Vagina (tissue), 2 donors: ENCODE data around the gene NRP2. TPM values are rescaled to one million over a fixed set of nuclear protein-coding genes. Genes with fewer than 3 reads are reported as not detected.
A peak's percentile ranks its signal among the peaks of the same experiment; 100 is the strongest.

Experiments used
- DNase-seq, 2 donors: peaks; one replicate each; pipeline ENCODE4 v3.0.0-alpha.2; 2017; ENCODE audit errors: extremely low spot score in 2 of 2
- H3K27ac ChIP-seq: fragments of 200-600 bp; sonication (generic); one replicate; pipeline ENCODE4 v1.5.1; 2019
- H3K27me3 ChIP-seq: fragments of 200-600 bp; sonication (generic); one replicate; pipeline ENCODE4 v1.5.1; 2019
- H3K36me3 ChIP-seq, 2 donors: fragments of 200-600 bp; sonication (generic); one replicate each; pipeline ENCODE4 v1.5.1; 2017 to 2019
- H3K4me1 ChIP-seq: fragments of 200-600 bp; sonication (generic); one replicate; pipeline ENCODE4 v1.5.1; 2019
- H3K4me3 ChIP-seq, 2 donors: fragments of 200-600 bp; sonication (generic); 1 replicate in 1 of 2; 2 replicates in 1 of 2; pipeline ENCODE4 v1.5.1; 2016 to 2019
- H3K9me3 ChIP-seq: fragments of 200-600 bp; sonication (generic); one replicate; pipeline ENCODE4 v1.5.1; 2019
- POLR2A ChIP-seq, 2 donors: fragments of 450-650 bp; IDR thresholded peaks; one replicate each; pipeline ENCODE4 v1.6.1; 2017; ENCODE audit warnings: antibody characterized with exemption in 2 of 2, mild to moderate bottlenecking in 2 of 2, moderate library complexity in 2 of 2
- POLR2AphosphoS5 ChIP-seq, 2 donors: sonication (generic); formaldehyde crosslinking; IDR thresholded peaks; one replicate each; pipeline ENCODE4 v1.9.0; 2017; ENCODE audit warnings: antibody characterized with exemption in 2 of 2, mild to moderate bottlenecking in 2 of 2, low read depth in 1 of 2; ENCODE audit not compliant: insufficient read depth in 1 of 2
- intact Hi-C: fragments of 100-400 bp; cut with DNase I; formaldehyde crosslinking; loops from one replicate; pipeline ENCODE4 v1.15.1; 2023
- total RNA-seq: library from RNA; depleted of rRNA; stranded (reverse); fragments of >200 nt; gene quantifications from one replicate; pipeline ENCODE4 v1.2.3, GENCODE V29; 2016
- TF ChIP-seq, protein P1 (sequence below), 3 experiments: fragments of 450-650 bp in 2 of 3; fragments of 200-600 bp in 1 of 3; sonication (generic) in 1 of 3; IDR thresholded peaks; one replicate each; pipeline ENCODE4 v1.5.1; 2017 to 2019; ENCODE audit warnings: antibody characterized with exemption in 3 of 3, mild to moderate bottlenecking in 2 of 3, moderate library complexity in 2 of 3

NRP2 gene
- total RNA-seq, 1 donor from 2014 or later, result 65.6 TPM

DNA sequence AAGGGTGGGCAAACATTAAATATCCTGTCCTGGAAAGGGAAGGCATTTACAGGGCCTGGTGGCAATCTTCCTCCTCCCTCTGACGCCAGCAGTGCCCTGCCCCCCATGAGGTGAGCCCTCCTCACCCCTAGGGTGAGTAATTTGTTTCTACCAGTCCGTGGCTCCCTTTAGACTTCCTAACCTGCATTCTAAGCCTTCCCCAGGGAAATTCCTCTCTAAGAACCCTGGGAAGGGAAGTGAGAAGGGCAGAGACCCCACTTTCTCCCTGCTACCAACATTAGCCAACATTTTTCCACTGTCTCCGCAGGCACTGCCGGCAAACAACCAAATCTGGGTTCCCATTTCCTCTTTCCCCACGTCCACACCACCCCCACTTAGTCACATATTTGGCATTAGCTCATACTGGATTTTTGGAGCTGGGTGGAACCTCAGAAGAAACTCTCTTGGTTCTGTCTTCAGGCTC lies 69.3 kb downstream of the NRP2 start:
- DNase-seq, result no peak
- no peak overlapping the region for H3K4me3 ChIP-seq
- intact Hi-C loops, result no loop called here
- no peaks in the 10 kb centered on the region for H3K27me3 ChIP-seq
- peaks cover 0 to 4% of the 10 kb centered on the region in 2 donors for H3K36me3 ChIP-seq
- H3K27ac ChIP-seq, result peak overlapping the region; percentile 9
- peaks cover 49% of the 10 kb centered on the region for H3K4me1 ChIP-seq
- H3K9me3 ChIP-seq, result no peaks in the 10 kb centered on the region
- TF ChIP-seq, protein P1, sequence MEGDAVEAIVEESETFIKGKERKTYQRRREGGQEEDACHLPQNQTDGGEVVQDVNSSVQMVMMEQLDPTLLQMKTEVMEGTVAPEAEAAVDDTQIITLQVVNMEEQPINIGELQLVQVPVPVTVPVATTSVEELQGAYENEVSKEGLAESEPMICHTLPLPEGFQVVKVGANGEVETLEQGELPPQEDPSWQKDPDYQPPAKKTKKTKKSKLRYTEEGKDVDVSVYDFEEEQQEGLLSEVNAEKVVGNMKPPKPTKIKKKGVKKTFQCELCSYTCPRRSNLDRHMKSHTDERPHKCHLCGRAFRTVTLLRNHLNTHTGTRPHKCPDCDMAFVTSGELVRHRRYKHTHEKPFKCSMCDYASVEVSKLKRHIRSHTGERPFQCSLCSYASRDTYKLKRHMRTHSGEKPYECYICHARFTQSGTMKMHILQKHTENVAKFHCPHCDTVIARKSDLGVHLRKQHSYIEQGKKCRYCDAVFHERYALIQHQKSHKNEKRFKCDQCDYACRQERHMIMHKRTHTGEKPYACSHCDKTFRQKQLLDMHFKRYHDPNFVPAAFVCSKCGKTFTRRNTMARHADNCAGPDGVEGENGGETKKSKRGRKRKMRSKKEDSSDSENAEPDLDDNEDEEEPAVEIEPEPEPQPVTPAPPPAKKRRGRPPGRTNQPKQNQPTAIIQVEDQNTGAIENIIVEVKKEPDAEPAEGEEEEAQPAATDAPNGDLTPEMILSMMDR (IDR thresholded peaks at IDR 0.05), result no peak
- no peak for TF ChIP-seq POLR2A (IDR thresholded peaks at IDR 0.05)
- peak in 1 of 2 donors; percentile 24 for TF ChIP-seq POLR2AphosphoS5 (IDR thresholded peaks at IDR 0.05; ENCODE audit: insufficient read depth in 1 of 2, low read depth in 1 of 2)

DNA sequence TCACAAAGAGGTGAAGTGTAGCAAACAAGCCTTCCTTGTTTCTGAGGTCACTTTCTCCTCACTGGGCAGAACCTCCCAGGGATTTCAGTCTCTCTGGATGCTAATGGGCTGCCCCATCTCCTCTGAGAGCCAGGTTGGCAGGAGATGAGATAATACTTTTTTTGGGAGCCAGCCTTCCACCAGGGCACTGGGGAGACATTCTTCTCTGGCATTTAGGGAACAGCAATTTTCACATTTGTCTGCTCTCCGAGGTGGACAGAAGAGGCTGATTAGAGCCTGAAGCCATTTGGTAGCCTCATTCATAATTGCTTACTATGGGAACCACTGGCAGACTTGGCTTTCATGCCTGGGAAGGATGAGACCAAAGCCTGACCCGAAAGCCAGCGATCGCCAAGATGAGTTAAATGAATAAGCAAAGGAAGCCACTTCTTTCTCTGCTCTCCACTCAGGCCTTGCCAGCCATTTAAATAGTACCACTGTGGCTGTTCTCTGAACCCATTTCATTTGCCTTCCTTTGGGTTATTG lies 70.1 kb downstream of the NRP2 start:
- Histone ChIP-seq H3K27ac (no peak overlapping the region), H3K4me3 (no peak overlapping the region), H3K27me3 (no peaks in the 10 kb centered on the region), H3K4me1 (peaks cover 42% of the 10 kb centered on the region), H3K36me3 (no peaks in the 10 kb centered on the region), H3K9me3 (no peaks in the 10 kb centered on the region)
- DNase-seq, result no peak
- intact Hi-C loops, result no loop called here
- TF ChIP-seq, protein P1 (IDR thresholded peaks at IDR 0.05), result no peak
- TF ChIP-seq POLR2A (IDR thresholded peaks at IDR 0.05) (no peak), POLR2AphosphoS5 (IDR thresholded peaks at IDR 0.05; ENCODE audit: insufficient read depth in 1 of 2, low read depth in 1 of 2) (no peak)

DNA sequence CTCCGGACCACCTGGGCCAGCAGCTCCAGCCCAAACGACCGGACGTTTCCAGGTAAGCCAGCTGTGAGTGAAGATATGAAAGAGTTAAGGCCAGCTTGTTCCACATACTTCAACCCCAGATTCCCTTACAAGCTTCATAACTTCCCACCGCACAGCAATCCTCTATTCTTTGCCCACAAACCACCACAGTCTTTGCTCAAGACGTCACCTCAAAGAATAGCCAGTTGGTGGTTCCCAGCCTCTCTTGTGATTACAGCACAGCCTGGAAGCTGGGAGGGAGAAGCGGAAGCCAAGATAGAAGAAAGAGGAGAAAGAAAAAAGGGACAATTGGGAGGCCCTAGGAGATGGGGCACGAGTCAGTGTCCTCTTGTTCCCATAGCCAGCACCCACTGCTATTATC lies 70.6 kb downstream of the NRP2 start:
- H3K27me3 ChIP-seq, result no peaks in the 10 kb centered on the region
- H3K27ac ChIP-seq, result no peak overlapping the region
- intact Hi-C loops, result no loop called here
- no peaks in the 10 kb centered on the region for H3K9me3 ChIP-seq
- DNase-seq, result no peak
- TF ChIP-seq POLR2AphosphoS5 (IDR thresholded peaks at IDR 0.05; ENCODE audit: insufficient read depth in 1 of 2, low read depth in 1 of 2), result no peak
- TF ChIP-seq POLR2A (IDR thresholded peaks at IDR 0.05), result no peak
- TF ChIP-seq, protein P1 (IDR thresholded peaks at IDR 0.05), result no peak
- H3K4me1 ChIP-seq, result peaks cover 44% of the 10 kb centered on the region
- no peaks in the 10 kb centered on the region for H3K36me3 ChIP-seq
- no peak overlapping the region for H3K4me3 ChIP-seq

DNA sequence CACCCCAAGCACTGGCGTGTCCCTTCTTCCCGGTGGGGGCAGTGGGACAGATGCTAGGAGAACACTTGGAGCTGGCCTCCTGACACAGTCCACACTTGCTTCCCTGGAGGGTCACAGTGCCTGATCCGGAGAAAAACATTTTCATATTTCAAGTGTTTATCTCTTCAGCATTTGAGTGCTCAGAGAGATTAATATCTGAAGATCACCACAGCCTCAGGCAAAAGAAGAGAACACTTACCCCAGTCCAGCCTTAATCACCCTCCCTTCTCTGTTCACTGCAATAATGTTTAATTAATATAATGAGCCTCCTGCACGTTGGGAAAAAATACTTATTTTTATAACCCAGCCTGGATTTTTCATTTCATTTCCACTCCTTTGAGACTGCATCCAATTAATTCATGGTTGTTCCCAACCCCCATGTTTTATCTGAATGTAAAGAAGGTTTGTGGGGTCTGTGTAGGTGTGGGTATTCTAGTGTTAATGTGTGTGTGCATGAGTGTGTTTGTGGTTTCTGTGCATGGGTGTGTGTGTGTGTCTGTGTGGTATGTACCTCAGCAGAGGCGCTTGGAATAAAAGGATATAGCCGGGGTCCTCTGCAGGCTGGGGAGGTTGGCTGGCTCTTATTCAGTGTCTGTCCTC lies 72.1 kb downstream of the NRP2 start:
- H3K27ac ChIP-seq, result peak overlapping the region; percentile 28
- peaks cover 33% of the 10 kb centered on the region for H3K4me1 ChIP-seq
- intact Hi-C loops, result no loop called here

More for the DNA sequence above, 72.1 kb downstream of the NRP2 start:
- DNase-seq, result no peak
- TF ChIP-seq POLR2A (IDR thresholded peaks at IDR 0.05) (no peak), POLR2AphosphoS5 (IDR thresholded peaks at IDR 0.05; ENCODE audit: insufficient read depth in 1 of 2, low read depth in 1 of 2) (no peak)
- TF ChIP-seq, protein P1 (IDR thresholded peaks at IDR 0.05), result no peak
- no peaks in the 10 kb centered on the region for H3K36me3 ChIP-seq
- H3K27me3 ChIP-seq, result no peaks in the 10 kb centered on the region
- H3K9me3 ChIP-seq, result no peaks in the 10 kb centered on the region
- H3K4me3 ChIP-seq, result no peak overlapping the region
